Naive thymus-derived CD8-positive, alpha-beta T cell (primary cell): ENCODE measurements around the gene TBX19. TPM values are rescaled to one million over a fixed set of nuclear protein-coding genes. Genes with fewer than 3 reads are reported as not detected.

ENCODE experiments used
- ATAC-seq, 2 donors: fragments of 150-1000 bp; cut with Tn5 transposase in 1 of 2; sonication (Bioruptor Pico), chemical (Tn5 transposase) in 1 of 2; 1 replicate in 1 of 2; 2 replicates in 1 of 2; pipeline ENCODE4 v1.10.0; 2021; ENCODE audit warnings: mild to moderate bottlenecking in 2 of 2, moderate library complexity in 2 of 2
- POLR2A ChIA-PET: fragments of 350-600 bp; sonication (Branson Sonifier 250); formaldehyde crosslinking; loops from one replicate; lab custom pipeline; 2021; ENCODE audit warnings: antibody characterized with exemption; lab: Charles Lee
- DNase-seq, 10 donors: peaks; one replicate each; pipeline versions ENCODE4 v3.0.0 to v3.0.0-alpha.2; 2020 to 2022
- H3K27ac Mint-ChIP-seq, 10 donors: one replicate each; pipeline ENCODE4 v1.8.0; 2020 to 2022; ENCODE audit warnings: mild to moderate bottlenecking in 10 of 10, mixed read lengths in 10 of 10, moderate library complexity in 4 of 10, inconsistent platforms in 1 of 10
- H3K27me3 Mint-ChIP-seq, 5 donors: one replicate each; pipeline ENCODE4 v1.8.0; 2021 to 2022; ENCODE audit warnings: mixed read lengths in 5 of 5
- H3K36me3 Mint-ChIP-seq, 3 donors: one replicate each; pipeline ENCODE4 v1.8.0; 2020 to 2022; ENCODE audit warnings: mixed read lengths in 3 of 3, mild to moderate bottlenecking in 2 of 3, inconsistent platforms in 1 of 3
- H3K4me1 Mint-ChIP-seq, 4 donors: one replicate each; pipeline ENCODE4 v1.8.0; 2021 to 2022; ENCODE audit warnings: mixed read lengths in 4 of 4
- H3K4me3 Mint-ChIP-seq, 10 donors: one replicate each; pipeline ENCODE4 v1.8.0; 2020 to 2022; ENCODE audit warnings: mild to moderate bottlenecking in 10 of 10, mixed read lengths in 10 of 10, moderate library complexity in 6 of 10, inconsistent platforms in 1 of 10
- H3K9me3 Mint-ChIP-seq, 9 donors: one replicate each; pipeline ENCODE4 v1.8.0; 2020 to 2022; ENCODE audit warnings: mixed read lengths in 9 of 9, mild to moderate bottlenecking in 3 of 9, inconsistent platforms in 1 of 9, moderate library complexity in 1 of 9
- polyA plus RNA-seq, 3 donors: library from polyadenylated mRNA; unstranded; fragments of 300-500 nt; fragmentation: Illumina TruSeq; gene quantifications; one replicate each; pipeline ENCODE4 v1.2.3, GENCODE V29; 2021
- total RNA-seq, 8 experiments: library from RNA in 2 of 8; stranded (reverse) in 2 of 8; gene quantifications; one replicate each; pipeline ENCODE4 v1.2.3 and lab custom pipeline; 2021 to 2026

TBX19 gene
- total and polyA plus RNA-seq, 5 experiments from 2014 or later = 1.2 to 3.6 (median 3.1) TPM

GRCh38 chr1:168257397-168257796 is 23.3 kb upstream of the TBX19 start:
- ATAC-seq (no peak), DNase-seq (no peak)
- Mint-ChIP-seq H3K9me3 (peaks cover 0 to 19% (median 10%) of the 10 kb centered on the region in 9 donors), H3K27ac (no peak overlapping the region), H3K4me3 (no peak overlapping the region), H3K4me1 (peaks cover 10 to 30% (median 25%) of the 10 kb centered on the region in 4 donors), H3K27me3 (no peaks in the 10 kb centered on the region), H3K36me3 (peaks cover 33 to 62% (median 45%) of the 10 kb centered on the region in 3 donors)
- POLR2A ChIA-PET = no interaction called here

- Mint-ChIP-seq H3K27me3 (no peaks in the 10 kb centered on the region), H3K27ac (no peak overlapping the region), H3K4me1 (peaks cover 10 to 24% (median 22%) of the 10 kb centered on the region in 4 donors), H3K9me3 (peaks cover 0 to 22% (median 11%) of the 10 kb centered on the region in 9 donors), H3K36me3 (peaks cover 44 to 59% (median 50%) of the 10 kb centered on the region in 3 donors), H3K4me3 (no peak overlapping the region)
- ATAC-seq (no peak), DNase-seq (no peak)
- POLR2A ChIA-PET = interaction anchor here (1.3 kb wide), 1 partner anchor 21 kb away, joined by 3 read pairs; the partner anchor contains the start of gene TBX19
Measured at GRCh38 chr1:168259567-168259966, 21.1 kb upstream of the TBX19 start.

GRCh38 chr1:168260393-168260792 is 20.3 kb upstream of the TBX19 start:
- H3K9me3 Mint-ChIP-seq = peaks cover 0 to 22% (median 10%) of the 10 kb centered on the region in 9 donors
- POLR2A ChIA-PET = interaction anchor here (1.3 kb wide), 1 partner anchor 20 kb away, joined by 3 read pairs; the partner anchor contains the start of gene TBX19
- H3K4me3 Mint-ChIP-seq = no peak overlapping the region
- H3K27me3 Mint-ChIP-seq = no peaks in the 10 kb centered on the region
- no peak overlapping the region for H3K27ac Mint-ChIP-seq
- ATAC-seq = no peak
- H3K36me3 Mint-ChIP-seq = peaks cover 44 to 51% (median 47%) of the 10 kb centered on the region in 3 donors
- DNase-seq = no peak
- H3K4me1 Mint-ChIP-seq = peaks cover 10 to 24% (median 22%) of the 10 kb centered on the region in 4 donors

GRCh38 chr1:168261390-168261789 is 19.3 kb upstream of the TBX19 start:
- H3K27me3 Mint-ChIP-seq = no peaks in the 10 kb centered on the region
- no peak overlapping the region for H3K4me3 Mint-ChIP-seq
- peaks cover 10 to 24% (median 22%) of the 10 kb centered on the region in 4 donors for H3K4me1 Mint-ChIP-seq
- ATAC-seq = no peak
- H3K27ac Mint-ChIP-seq = peak overlapping the region in 2 of 10 donors; percentile 18 to 26
- H3K36me3 Mint-ChIP-seq = peaks cover 37 to 44% (median 38%) of the 10 kb centered on the region in 3 donors
- POLR2A ChIA-PET = no interaction called here
- no peak for DNase-seq
- H3K9me3 Mint-ChIP-seq = peaks cover 0 to 14% (median 4%) of the 10 kb centered on the region in 9 donors

GRCh38 chr1:168263130-168263529 is 17.5 kb upstream of the TBX19 start:
- Mint-ChIP-seq H3K4me1 (peaks cover 10 to 23% (median 21%) of the 10 kb centered on the region in 4 donors), H3K27me3 (no peaks in the 10 kb centered on the region), H3K9me3 (peaks cover 0 to 10% (median 1%) of the 10 kb centered on the region in 9 donors), H3K27ac (no peak overlapping the region), H3K4me3 (no peak overlapping the region), H3K36me3 (peaks cover 25 to 31% (median 26%) of the 10 kb centered on the region in 3 donors)
- POLR2A ChIA-PET = no interaction called here
- DNase-seq (no peak), ATAC-seq (no peak)

- H3K4me1 Mint-ChIP-seq = peaks cover 10 to 23% (median 19%) of the 10 kb centered on the region in 4 donors
- peaks cover 26 to 29% (median 29%) of the 10 kb centered on the region in 3 donors for H3K36me3 Mint-ChIP-seq
- DNase-seq (no peak), ATAC-seq (no peak)
- POLR2A ChIA-PET = no interaction called here
- no peaks in the 10 kb centered on the region for H3K27me3 Mint-ChIP-seq
- H3K27ac Mint-ChIP-seq = no peak overlapping the region
- H3K4me3 Mint-ChIP-seq = no peak overlapping the region
- peaks cover 0 to 11% (median 4%) of the 10 kb centered on the region in 9 donors for H3K9me3 Mint-ChIP-seq
Measured at GRCh38 chr1:168264296-168264695, 16.4 kb upstream of the TBX19 start.

GRCh38 chr1:168265596-168265995 is 15.1 kb upstream of the TBX19 start:
- POLR2A ChIA-PET = no interaction called here
- ATAC-seq = no peak
- Mint-ChIP-seq H3K27me3 (no peaks in the 10 kb centered on the region), H3K9me3 (peaks cover 0 to 19% (median 4%) of the 10 kb centered on the region in 9 donors), H3K27ac (no peak overlapping the region), H3K4me3 (no peak overlapping the region), H3K36me3 (peaks cover 25 to 37% (median 28%) of the 10 kb centered on the region in 3 donors), H3K4me1 (peaks cover 8 to 13% (median 11%) of the 10 kb centered on the region in 4 donors)
- no peak for DNase-seq

- no peak overlapping the region for H3K27ac Mint-ChIP-seq
- POLR2A ChIA-PET = no interaction called here
- H3K9me3 Mint-ChIP-seq = peaks cover 0 to 21% (median 4%) of the 10 kb centered on the region in 9 donors
- H3K4me1 Mint-ChIP-seq = peaks cover 0 to 1% (median under 1%) of the 10 kb centered on the region in 4 donors
- ATAC-seq (no peak), DNase-seq (no peak)
- no peaks in the 10 kb centered on the region for H3K27me3 Mint-ChIP-seq
- peaks cover 20 to 32% (median 28%) of the 10 kb centered on the region in 3 donors for H3K36me3 Mint-ChIP-seq
- H3K4me3 Mint-ChIP-seq = no peak overlapping the region
Measured at GRCh38 chr1:168266644-168267186, 14.0 kb upstream of the TBX19 start.

GRCh38 chr1:168271636-168272035 is 9.0 kb upstream of the TBX19 start:
- DNase-seq (no peak), ATAC-seq (no peak)
- Mint-ChIP-seq H3K27me3 (no peaks in the 10 kb centered on the region), H3K27ac (no peak overlapping the region), H3K4me1 (peaks cover 0 to 3% (median 0%) of the 10 kb centered on the region in 4 donors), H3K36me3 (peaks cover 0 to 34% (median 25%) of the 10 kb centered on the region in 3 donors), H3K9me3 (peaks cover 0 to 32% (median 7%) of the 10 kb centered on the region in 9 donors), H3K4me3 (no peak overlapping the region)
- POLR2A ChIA-PET = no interaction called here

- POLR2A ChIA-PET = no interaction called here
- no peak overlapping the region for H3K27ac Mint-ChIP-seq
- peaks cover 3 to 44% (median 38%) of the 10 kb centered on the region in 3 donors for H3K36me3 Mint-ChIP-seq
- no peak for DNase-seq
- H3K4me1 Mint-ChIP-seq = peaks cover 0 to 3% (median 0%) of the 10 kb centered on the region in 4 donors
- peaks cover 0 to 41% (median 8%) of the 10 kb centered on the region in 9 donors for H3K9me3 Mint-ChIP-seq
- H3K27me3 Mint-ChIP-seq = no peaks in the 10 kb centered on the region
- no peak for ATAC-seq
- no peak overlapping the region for H3K4me3 Mint-ChIP-seq
Measured at GRCh38 chr1:168273575-168273974, 7.1 kb upstream of the TBX19 start.

- Mint-ChIP-seq H3K9me3 (peaks cover 0 to 15% (median 4%) of the 10 kb centered on the region in 9 donors), H3K27ac (peak overlapping the region in 1 of 10 donors; percentile 37), H3K36me3 (peaks cover 17 to 39% (median 23%) of the 10 kb centered on the region in 3 donors), H3K27me3 (no peaks in the 10 kb centered on the region), H3K4me1 (peaks cover 0 to 8% (median 0%) of the 10 kb centered on the region in 4 donors), H3K4me3 (no peak overlapping the region)
- POLR2A ChIA-PET = interaction anchor here (1.8 kb wide), 1 partner anchor 19 kb away, joined by 3 read pairs; no protein-coding TSS in a partner anchor
- no peak for ATAC-seq
- DNase-seq = no peak
Measured at GRCh38 chr1:168279253-168279652, 1.4 kb upstream of the TBX19 start.

GRCh38 chr1:168281603-168282325 is 1.1 kb downstream of the TBX19 start:
- Mint-ChIP-seq H3K36me3 (peaks cover 17 to 27% (median 22%) of the 10 kb centered on the region in 3 donors), H3K9me3 (peaks cover 0 to 8% (median 1%) of the 10 kb centered on the region in 9 donors), H3K4me1 (peaks cover 7 to 16% (median 10%) of the 10 kb centered on the region in 4 donors), H3K27ac (no peak overlapping the region), H3K27me3 (no peaks in the 10 kb centered on the region), H3K4me3 (no peak overlapping the region)
- no peak for DNase-seq
- POLR2A ChIA-PET = no interaction called here
- no peak for ATAC-seq

GRCh38 chr1:168285521-168285790 is 4.8 kb downstream of the TBX19 start:
- POLR2A ChIA-PET = no interaction called here
- no peaks in the 10 kb centered on the region for H3K9me3 Mint-ChIP-seq
- peaks cover 0 to 13% (median 10%) of the 10 kb centered on the region in 3 donors for H3K36me3 Mint-ChIP-seq
- H3K4me3 Mint-ChIP-seq = no peak overlapping the region
- H3K4me1 Mint-ChIP-seq = peaks cover 4 to 18% (median 11%) of the 10 kb centered on the region in 4 donors
- no peak overlapping the region for H3K27ac Mint-ChIP-seq
- DNase-seq = no peak
- no peaks in the 10 kb centered on the region for H3K27me3 Mint-ChIP-seq
- no peak for ATAC-seq
